Measurements from ENCODE around the gene POU5F1.
"Not testable (repeated sequence)": the region's sequence is repeated elsewhere in the genome, so short reads cannot be mapped to it uniquely, and the experiment has no call there.

Gene POU5F1

GRCh38 chr6:31170600-31170881 lies at the start of gene POU5F1:
TSS of gene POU5F1 (minus strand) at chr6:31170682. CDS start at chr6:31170620, 62 bp downstream.
- no peak for DNase-seq

- peak; percentile 83 for DNase-seq
These were observed 45.9 kb upstream of the POU5F1 start for GRCh38 chr6:31216208-31216898.

DNA sequence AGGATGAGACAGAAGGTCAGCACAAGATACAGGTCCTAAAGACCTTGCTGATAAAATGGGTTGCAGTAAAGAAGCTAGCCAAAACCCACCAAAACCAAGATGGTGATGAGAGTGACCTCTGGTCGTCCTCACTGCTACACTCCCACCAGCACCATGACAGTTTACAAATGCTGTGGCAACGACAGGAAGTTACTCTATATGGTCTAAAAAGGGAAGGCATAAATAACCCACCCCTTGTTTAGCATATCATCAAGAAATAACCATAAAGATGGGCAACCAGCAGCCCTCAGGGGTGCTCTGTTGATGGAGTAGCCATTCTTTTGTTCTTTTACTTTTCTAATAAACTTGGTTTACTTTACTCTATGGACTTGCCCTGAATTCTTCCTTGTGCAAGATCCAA lies 44.7 kb upstream of the POU5F1 start:
- DNase-seq, result peak; percentile 56

DNA sequence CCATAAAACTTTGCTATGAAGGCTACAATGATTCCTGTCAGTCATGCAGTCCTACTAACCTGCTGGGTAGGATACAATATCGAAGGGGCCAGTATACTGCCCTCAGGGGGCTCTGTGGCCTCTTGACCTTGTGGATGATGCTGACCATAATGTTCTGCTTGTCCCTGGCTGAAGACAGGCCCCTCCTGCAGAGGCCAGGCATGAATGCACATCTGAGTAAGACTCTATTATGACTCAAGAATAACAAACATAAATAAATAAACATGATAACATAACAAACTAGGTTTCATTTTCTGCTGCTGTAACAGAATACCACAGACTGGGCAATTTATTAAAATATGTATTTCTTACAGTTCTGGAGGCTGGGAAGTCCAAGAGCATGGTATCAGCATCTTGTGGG lies 44.0 kb upstream of the POU5F1 start:
- no peak for DNase-seq

GRCh38 chr6:31210741-31211532 lies 40.5 kb upstream of the POU5F1 start:
- no peak for DNase-seq

- DNase-seq, result no peak
These were observed 39.6 kb upstream of the POU5F1 start for GRCh38 chr6:31210123-31210522.

- no peak for DNase-seq
These were observed 38.7 kb upstream of the POU5F1 start for GRCh38 chr6:31209137-31209536.

DNA sequence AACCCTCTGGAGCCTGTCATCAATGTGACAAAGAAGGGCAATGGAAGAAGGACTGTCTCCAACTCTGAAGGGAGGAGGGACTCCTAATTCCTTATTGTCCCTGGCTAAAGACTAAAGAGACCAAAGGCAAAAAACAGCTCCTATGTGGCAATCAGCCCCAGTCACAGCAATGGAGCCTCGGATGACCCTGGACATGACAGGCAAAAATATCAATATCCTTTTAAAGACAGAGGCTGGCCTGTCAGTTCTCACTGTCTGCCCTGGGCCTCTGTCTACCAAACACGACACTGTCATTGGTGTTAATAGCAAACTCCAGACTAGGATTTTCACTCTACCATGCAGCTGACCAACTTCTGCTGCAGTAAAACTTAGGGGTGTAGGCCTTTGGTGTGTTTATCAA lies 38.0 kb upstream of the POU5F1 start:
- DNase-seq, result no peak

- DNase-seq, result no peak
These were observed 35.2 kb upstream of the POU5F1 start for GRCh38 chr6:31205638-31206037.

DNA sequence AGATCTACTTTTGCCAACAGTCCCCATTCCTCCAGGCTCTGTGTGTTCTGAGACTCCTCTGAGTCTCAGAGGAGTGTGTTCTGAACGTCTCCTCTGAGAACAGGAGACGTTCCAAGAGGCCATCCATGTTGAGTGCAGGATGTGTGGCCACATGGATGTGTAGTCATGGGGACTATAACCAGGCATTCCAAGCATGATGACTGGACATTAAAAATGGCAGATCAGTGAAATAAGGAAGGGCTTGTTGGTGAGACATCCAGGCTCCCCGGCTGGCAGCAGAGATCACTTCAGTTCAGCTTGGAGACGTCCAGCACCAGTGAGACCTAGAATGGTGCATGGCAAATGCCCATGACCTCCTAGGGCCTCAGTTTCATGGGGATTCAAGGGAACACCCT lies 34.3 kb upstream of the POU5F1 start:
- peak; percentile 47 for DNase-seq

GRCh38 chr6:31203345-31203979 lies 33.0 kb upstream of the POU5F1 start:
- DNase-seq, result peak; percentile 93

- DNase-seq, result no peak
These were observed 32.0 kb upstream of the POU5F1 start for GRCh38 chr6:31202259-31203166.

GRCh38 chr6:31199105-31199452 lies 28.6 kb upstream of the POU5F1 start:
- not testable (repeated sequence) for DNase-seq

GRCh38 chr6:31197559-31198305 lies 27.2 kb upstream of the POU5F1 start:
- DNase-seq, result peak; percentile 97

DNA sequence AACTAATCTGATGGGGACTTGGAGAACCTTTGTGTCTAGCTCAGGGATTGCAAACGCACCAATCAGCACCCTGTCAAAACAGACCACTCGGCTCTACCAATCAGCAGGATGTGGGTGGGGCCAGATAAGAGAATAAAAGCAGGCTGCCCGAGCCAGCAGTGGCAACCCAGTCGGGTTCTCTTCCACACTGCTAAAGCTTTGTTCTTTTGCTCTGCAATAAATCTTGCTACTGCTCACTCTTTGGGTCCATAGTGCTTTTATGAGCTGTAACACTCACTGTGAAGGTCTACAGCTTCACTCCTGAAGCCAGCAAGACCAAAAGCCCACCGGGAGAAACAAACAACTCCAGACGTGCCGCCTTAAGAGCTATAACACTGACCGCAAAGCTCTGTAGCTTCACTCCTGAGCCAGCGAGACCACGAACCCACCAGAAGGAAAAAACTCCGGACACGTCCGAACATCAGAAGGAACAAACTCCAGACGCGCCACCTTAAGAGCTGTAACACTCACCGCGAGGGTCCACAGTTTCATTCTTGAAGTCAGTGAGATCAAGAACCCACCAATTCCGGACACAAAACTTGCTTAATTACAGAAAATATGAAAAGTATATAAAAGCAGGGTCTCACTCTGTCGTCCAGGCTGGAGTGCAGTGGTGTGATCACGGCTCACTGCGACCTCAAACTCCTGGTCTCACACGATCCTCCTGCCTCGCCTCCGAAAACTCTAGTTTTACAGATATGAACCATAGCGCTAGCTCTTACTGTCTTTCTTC lies 26.0 kb upstream of the POU5F1 start:
- not testable (repeated sequence) for DNase-seq

DNA sequence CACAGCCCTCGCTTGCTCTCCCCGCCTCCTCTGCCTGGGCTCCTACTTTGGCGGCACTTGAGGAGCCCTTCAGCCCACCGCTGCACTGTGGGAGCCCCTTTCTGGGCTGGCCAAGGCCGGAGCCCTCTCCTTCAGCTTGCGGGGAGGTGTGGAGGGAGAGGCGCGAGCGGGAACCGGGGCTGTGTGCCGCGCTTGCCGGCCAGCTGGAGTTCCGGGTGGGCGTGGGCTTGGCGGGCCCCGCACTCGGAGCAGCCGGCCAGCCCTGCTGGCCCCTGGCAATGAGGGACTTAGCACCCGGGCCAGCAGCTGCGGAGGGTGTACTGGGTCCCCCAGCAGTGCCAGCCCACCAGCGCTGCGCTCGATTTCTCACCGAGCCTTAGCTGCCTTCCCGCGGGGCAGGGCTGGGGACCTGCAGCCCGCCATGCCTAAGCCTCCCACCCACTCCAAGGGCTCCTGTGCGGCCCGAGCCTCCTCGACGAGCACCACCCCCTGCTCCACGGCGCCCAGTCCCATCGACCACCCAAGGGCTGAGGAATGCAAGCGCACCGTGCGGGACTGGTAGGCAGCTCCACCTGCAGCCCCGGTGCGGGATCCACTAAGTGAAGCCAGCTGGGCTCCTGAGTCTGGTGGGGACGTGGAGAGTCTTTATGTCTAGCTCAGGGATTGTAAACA lies 25.0 kb upstream of the POU5F1 start:
- DNase-seq, result not testable (repeated sequence)

DNA sequence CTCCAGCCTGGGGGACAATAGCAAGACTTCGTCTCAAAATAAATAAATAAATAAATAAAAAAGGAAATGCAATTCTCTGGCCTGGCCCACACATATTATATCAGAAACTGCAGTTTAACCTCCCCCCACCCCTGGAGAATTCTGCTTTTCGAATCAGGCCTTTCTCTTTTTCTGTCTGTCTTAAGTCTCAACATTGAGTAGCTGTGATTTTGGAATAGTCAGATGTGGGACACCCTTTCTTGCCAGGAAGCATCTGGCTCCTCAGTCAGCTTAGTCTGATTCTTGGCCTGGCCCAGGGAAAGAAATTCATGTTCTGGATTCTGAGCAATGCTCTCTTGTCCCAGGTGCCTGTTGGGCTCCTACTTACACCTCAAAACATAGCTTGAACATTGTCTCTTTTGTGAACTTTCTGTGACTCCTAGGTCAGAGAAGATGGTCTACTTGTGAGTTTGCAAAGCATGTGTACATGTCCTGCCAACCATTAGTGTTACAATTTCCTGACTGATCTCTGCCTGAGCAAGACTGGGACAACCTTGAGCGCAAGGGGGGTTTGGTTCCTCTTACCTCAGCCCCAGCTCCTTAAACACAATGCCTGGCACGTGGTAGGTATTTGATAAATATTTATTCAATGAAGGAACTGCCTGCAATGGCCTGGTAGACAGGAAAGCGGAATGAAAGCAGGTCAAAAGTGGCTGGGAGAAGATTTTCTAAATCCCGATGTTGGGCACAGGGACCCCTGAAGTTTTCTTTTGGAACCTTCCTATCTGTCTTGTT lies 23.8 kb upstream of the POU5F1 start:
- no peak for DNase-seq

DNA sequence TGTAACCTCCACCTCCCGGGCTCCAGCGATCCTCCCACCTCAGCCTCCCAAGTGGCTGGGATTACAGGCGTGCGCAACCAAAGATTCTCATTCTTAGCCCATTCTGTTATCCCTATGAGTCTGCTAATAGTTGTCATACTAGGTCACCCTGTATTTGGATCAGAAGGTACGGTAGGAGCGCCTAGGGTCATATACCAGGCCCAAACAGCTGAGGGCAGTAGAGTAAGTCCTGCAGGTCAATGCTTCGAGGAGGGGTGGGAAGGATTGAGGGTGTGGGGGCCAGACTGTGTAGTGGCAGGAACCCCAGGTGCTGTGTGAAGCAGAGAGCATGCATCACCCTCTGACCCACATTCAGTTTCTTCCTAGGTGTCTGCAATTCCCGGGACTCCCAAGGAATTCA lies 22.7 kb upstream of the POU5F1 start:
- DNase-seq, result no peak

DNA sequence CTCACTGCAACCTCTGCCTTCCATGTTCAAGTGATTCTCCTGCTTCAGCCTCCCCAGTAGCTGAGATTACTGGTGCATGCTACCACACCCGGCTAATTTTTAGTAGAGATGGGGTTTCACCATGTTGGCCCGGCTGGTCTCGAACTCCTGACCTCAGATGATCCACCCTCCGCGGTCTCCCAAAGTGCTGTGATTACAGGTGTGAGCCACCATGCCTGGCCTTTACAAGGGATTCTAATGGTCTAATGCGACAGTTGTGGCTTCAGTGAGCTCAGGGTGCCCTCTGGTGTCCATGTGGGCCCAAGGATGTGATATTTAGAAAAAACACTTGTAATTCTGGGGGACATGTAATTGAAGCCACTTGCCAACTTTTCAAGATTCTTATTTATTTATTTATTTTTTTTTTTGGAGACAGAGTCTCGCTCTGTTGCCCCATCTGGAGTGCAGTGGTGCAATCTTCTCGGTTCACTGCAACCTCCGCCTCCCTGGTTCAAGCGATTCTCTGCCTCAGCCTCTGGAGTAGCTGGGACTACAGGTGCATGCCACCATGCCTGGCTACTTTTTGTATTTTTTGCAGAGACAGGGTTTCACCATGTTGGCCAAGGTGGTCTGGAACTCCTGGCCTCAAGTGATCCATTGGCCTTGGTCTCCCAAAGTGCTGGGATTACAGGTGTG lies 22.1 kb upstream of the POU5F1 start:
- peak; percentile 59 for DNase-seq

DNA sequence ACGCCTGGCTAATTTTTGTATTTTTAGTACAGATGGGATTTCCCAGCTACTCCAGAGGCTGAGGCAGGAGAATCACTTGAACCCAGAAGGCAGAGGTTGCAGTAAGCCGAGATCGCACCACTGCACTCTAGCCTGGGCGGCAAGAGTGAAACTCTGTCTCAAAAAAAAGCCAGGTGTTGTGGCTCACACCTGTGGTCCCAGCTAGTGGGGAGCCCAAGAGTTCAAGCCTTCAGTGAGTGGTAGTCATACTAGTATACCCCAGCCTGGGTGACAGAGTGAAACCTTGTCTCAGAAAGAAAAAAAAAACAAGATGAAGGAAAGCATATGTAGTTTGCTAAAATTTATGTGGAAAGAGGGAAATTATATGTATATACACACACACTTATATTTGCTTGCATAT lies 20.0 kb upstream of the POU5F1 start:
- DNase-seq, result no peak
